Activated CD8-positive, alpha-beta T cell treated with anti-CD3 and anti-CD28 coated beads for 36 hours (primary cell): Measurements from ENCODE around the gene RBM28. TPM values are rescaled to one million over a fixed set of nuclear protein-coding genes. Genes with fewer than 3 reads are reported as not detected.

ENCODE experiments used
- ATAC-seq: fragments of 200-7000 bp; cut with Tn5 transposase; one replicate; pipeline ENCODE4 v1.10.0; 2021; ENCODE audit warnings: mild to moderate bottlenecking, moderate library complexity
- CTCF ChIA-PET: fragments of 350-600 bp; sonication (Branson Sonifier 250); formaldehyde crosslinking; loops from one replicate; lab custom pipeline; 2021; ENCODE audit warnings: antibody characterized with exemption; lab: Charles Lee
- POLR2A ChIA-PET: fragments of 350-600 bp; sonication (Branson Sonifier 250); formaldehyde crosslinking; loops from one replicate; lab custom pipeline; 2021; ENCODE audit warnings: antibody characterized with exemption; lab: Charles Lee
- DNase-seq: peaks from one replicate; pipeline ENCODE4 v3.0.0-alpha.2; 2020
- H3K27ac Mint-ChIP-seq: one replicate; pipeline ENCODE4 v1.8.0; 2021; ENCODE audit warnings: mild to moderate bottlenecking, mixed read lengths
- H3K27me3 Mint-ChIP-seq: one replicate; pipeline ENCODE4 v1.8.0; 2021; ENCODE audit warnings: mixed read lengths
- H3K36me3 Mint-ChIP-seq: one replicate; pipeline ENCODE4 v1.8.0; 2021; ENCODE audit warnings: low read depth, mixed read lengths
- H3K4me1 Mint-ChIP-seq: one replicate; pipeline ENCODE4 v1.8.0; 2021; ENCODE audit warnings: low read depth, mixed read lengths
- H3K4me3 Mint-ChIP-seq: one replicate; pipeline ENCODE4 v1.8.0; 2021; ENCODE audit warnings: mild to moderate bottlenecking, moderate library complexity, mixed read lengths
- H3K9me3 Mint-ChIP-seq: one replicate; pipeline ENCODE4 v1.8.0; 2021; ENCODE audit warnings: mixed read lengths
- CTCF ChIP-seq: fragments of 200-600 bp; IDR thresholded peaks from one replicate; pipeline ENCODE4 v1.8.0; 2022; ENCODE audit warnings: antibody characterized with exemption, mild to moderate bottlenecking
- intact Hi-C: fragments of 100-400 bp; cut with micrococcal nuclease; formaldehyde crosslinking; loops from one replicate; pipeline ENCODE4 v1.10.0; 2022
- total RNA-seq, 2 experiments: library from RNA; stranded (reverse); gene quantifications; one replicate each; pipeline ENCODE4 v1.2.3, GENCODE V29; 2021

The RBM28 gene
- total RNA-seq, 2 experiments from 2014 or later = 55.3 to 55.6 TPM

- Mint-ChIP-seq H3K4me3 (no peak overlapping the region), H3K27me3 (no peaks in the 10 kb centered on the region), H3K4me1 (no peaks in the 10 kb centered on the region), H3K9me3 (no peaks in the 10 kb centered on the region), H3K36me3 (peaks cover 2% of the 10 kb centered on the region), H3K27ac (no peak overlapping the region)
- CTCF ChIA-PET = interaction anchor here (0.8 to 9.4 kb wide), 7 partner anchors 8 to 71 kb away, joined by 3 to 264 read pairs (median 11); partner anchors contain the start of gene RBM28
- DNase-seq = no peak
- POLR2A ChIA-PET = interaction anchor here (1.3 kb wide), 1 partner anchor 15 kb away, joined by 3 read pairs; no protein-coding TSS in a partner anchor
- ATAC-seq = no peak
- intact Hi-C loops = no loop called here
- TF ChIP-seq CTCF = no peak
These were observed 47.3 kb upstream of the RBM28 start for GRCh38 chr7:128390871-128391565.

DNA sequence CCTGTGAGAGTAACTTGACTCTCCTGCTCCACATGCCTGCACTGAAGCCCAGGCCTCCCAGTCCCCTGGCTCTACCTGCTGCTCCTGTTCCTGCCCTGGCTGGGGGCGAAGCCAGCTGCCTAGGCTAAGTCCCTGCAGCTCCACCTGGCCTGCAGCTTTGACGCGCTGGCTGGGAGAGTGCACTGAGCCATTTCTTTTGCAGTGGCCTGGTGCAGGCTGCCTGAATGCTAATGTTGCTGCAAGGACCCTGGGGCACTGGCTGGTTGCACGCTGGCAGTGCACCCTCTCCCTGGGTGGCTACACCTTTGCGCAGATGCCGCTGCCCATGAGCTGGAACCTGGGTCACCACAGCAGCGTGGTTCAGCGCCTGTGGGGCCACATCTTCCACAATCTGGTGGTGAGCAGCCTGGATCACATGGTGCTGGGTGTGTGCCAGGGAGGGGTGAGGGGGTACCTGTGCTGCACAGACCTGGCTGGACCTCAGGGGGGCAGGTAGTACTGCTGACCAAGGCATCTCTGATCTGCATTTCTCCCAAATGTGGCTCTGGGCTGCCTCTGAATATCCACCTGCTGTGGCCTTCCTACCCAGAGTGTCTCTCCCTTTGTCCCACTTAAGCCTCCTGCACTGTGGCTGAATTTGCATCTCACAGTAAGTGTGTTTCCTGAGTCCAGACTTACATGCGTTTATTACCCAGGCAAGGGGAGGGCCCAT lies 46.1 kb upstream of the RBM28 start:
- Mint-ChIP-seq H3K4me1 (no peaks in the 10 kb centered on the region), H3K9me3 (no peaks in the 10 kb centered on the region), H3K27me3 (no peaks in the 10 kb centered on the region), H3K36me3 (peaks cover 2% of the 10 kb centered on the region), H3K4me3 (no peak overlapping the region), H3K27ac (no peak overlapping the region)
- DNase-seq (no peak), ATAC-seq (no peak)
- CTCF ChIA-PET = interaction anchor here (0.7 to 9.4 kb wide), 10 partner anchors 8 to 71 kb away, joined by 3 to 264 read pairs (median 10); partner anchors contain the start of genes PRRT4 and RBM28
- TF ChIP-seq CTCF = no peak
- intact Hi-C loops = no loop called here
- POLR2A ChIA-PET = interaction anchor here (0.8 to 1.0 kb wide), 2 partner anchors 23 to 42 kb away, joined by 3 read pairs; no protein-coding TSS in a partner anchor

DNA sequence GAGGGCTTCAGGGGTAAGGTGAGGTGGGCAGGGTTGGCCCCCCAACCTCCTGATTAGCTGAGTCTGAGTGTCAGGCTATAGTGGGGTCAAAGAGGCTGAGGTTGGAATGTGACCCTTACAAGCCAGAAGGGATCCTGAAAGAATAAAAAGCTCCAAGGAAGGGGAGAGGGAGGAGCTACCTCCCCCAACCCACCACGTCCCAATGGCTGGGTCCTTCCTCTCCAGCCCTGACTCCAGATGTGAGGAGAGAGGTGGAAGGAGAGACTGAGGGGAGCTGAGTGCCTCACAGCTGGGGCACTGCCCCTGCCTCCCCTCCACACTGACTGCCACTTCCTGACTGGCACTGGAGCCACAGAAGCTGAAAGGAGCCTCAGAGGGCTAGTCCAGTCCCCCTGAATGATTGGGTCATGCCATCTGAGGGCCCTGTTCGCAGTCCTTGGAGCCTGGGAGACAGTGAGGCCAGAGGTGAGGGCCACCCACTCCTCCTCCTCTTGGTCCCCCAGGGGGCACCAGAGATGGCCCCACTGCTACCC lies 45.4 kb upstream of the RBM28 start:
- Mint-ChIP-seq H3K27ac (no peak overlapping the region), H3K4me1 (no peaks in the 10 kb centered on the region), H3K27me3 (no peaks in the 10 kb centered on the region), H3K9me3 (no peaks in the 10 kb centered on the region), H3K36me3 (peaks cover 2% of the 10 kb centered on the region), H3K4me3 (no peak overlapping the region)
- no peak for DNase-seq
- no peak for ATAC-seq
- intact Hi-C loops = no loop called here
- CTCF ChIA-PET = interaction anchor here (0.7 to 9.4 kb wide), 12 partner anchors 8 to 85 kb away, joined by 3 to 264 read pairs (median 10); partner anchors contain the start of genes PRRT4 and RBM28
- POLR2A ChIA-PET = interaction anchor here (0.8 to 1.0 kb wide), 2 partner anchors 23 to 41 kb away, joined by 3 read pairs; no protein-coding TSS in a partner anchor
- no peak for TF ChIP-seq CTCF

DNA sequence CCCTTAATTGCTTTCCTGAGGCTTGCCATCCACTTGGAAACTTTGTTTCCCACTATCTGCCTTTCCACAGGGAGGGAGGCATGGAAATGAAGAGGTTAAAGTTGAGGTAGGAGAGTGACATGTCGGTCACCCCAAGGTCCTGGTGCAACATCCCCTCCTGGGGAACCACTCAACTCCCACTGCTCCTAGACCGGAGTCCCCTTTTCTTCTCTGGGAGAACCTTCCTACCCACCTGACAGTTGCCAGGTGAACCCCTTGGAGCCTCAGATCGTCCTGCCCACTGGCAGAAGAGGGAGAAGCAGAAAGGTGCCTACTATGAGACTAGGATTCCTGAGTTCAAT lies 44.4 kb upstream of the RBM28 start:
- ATAC-seq (no peak), DNase-seq (no peak)
- ChIA-PET POLR2A (interaction anchor here (0.9 kb wide), 1 partner anchor 58 kb away, joined by 3 read pairs; no protein-coding TSS in a partner anchor), CTCF (interaction anchor here (0.5 to 9.4 kb wide), 23 partner anchors 10 to 544 kb away, joined by 3 to 264 read pairs (median 9); partner anchors contain the start of genes IMPDH1, PRRT4 and RBM28)
- Mint-ChIP-seq H3K4me3 (no peak overlapping the region), H3K9me3 (no peaks in the 10 kb centered on the region), H3K27ac (no peak overlapping the region), H3K27me3 (no peaks in the 10 kb centered on the region), H3K4me1 (no peaks in the 10 kb centered on the region), H3K36me3 (peaks cover 2% of the 10 kb centered on the region)
- no peak for TF ChIP-seq CTCF
- intact Hi-C loops = no loop called here
